ENCODE results near the gene GRWD1. TPM values are rescaled to one million over a fixed set of nuclear protein-coding genes. Genes with fewer than 3 reads are reported as not detected.

Gene GRWD1
- polyA plus RNA-seq, 2 of the 4 experiments (the other 2 are of a cell fraction): 48.1 to 87.0 TPM

DNA sequence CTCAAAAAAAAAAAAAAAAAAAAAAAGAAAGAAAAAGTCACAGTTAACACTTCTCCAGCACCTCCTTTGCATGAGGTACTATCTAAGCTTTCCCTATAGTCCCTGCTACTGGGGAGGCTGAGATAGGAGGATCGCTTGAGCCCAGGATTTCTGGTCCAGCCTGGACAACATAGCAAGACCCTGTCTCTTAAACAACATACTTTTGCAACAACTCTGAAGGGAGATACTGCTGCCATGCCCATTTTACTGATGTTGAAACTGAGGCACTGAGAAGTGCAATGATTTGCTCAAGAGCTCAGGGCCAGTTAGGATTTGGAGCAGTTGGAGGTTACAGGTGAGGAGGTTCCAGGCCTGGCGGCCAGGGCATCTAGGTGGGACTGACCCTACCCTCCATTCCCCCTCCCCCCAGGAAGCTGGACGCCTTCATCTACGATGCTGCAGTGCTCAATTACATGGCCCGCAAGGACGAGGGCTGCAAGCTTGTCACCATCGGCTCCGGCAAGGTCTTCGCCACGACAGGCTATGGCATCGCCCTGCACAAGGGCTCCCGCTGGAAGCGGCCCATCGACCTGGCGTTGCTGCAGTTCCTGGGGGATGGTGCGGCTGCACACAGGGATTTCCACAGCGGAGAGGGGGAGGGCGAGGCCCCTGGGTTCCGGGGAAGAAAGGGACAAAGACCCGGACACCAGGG is 4.3 kb upstream of the GRWD1 start:
- no peak for TF ChIP-seq ESRRA (IDR thresholded peaks at IDR 0.05; ENCODE audit: borderline replicate concordance, low read length)
- TF ChIP-seq, protein P1, sequence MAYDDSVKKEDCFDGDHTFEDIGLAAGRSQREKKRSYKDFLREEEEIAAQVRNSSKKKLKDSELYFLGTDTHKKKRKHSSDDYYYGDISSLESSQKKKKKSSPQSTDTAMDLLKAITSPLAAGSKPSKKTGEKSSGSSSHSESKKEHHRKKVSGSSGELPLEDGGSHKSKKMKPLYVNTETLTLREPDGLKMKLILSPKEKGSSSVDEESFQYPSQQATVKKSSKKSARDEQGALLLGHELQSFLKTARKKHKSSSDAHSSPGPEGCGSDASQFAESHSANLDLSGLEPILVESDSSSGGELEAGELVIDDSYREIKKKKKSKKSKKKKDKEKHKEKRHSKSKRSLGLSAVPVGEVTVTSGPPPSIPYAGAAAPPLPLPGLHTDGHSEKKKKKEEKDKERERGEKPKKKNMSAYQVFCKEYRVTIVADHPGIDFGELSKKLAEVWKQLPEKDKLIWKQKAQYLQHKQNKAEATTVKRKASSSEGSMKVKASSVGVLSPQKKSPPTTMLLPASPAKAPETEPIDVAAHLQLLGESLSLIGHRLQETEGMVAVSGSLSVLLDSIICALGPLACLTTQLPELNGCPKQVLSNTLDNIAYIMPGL (CRISPR knock-in tag; IDR thresholded peaks at IDR 0.05; ENCODE audit: borderline replicate concordance): no peak
- TF ChIP-seq KDM1A (IDR thresholded peaks at IDR 0.05; ENCODE audit: low read depth): peak; percentile 91; the same call in 1 of the 2 replicates
- TF ChIP-seq TFCP2L1 (CRISPR knock-in tag; IDR thresholded peaks at IDR 0.05): no peak
- no peak for TF ChIP-seq RAD21 (conservative IDR thresholded peaks at IDR 0.05 in 1 of 2, IDR thresholded peaks at IDR 0.05 in 1 of 2)
- TF ChIP-seq SREBF2 (IDR thresholded peaks at IDR 0.05): no peak
- TF ChIP-seq HDAC2 (IDR thresholded peaks at IDR 0.05): 0 out of 2 replicates have a peak, but pooled peaks have one; percentile 50
- TF ChIP-seq HOXB13 (CRISPR knock-in tag; IDR thresholded peaks at IDR 0.05; ENCODE audit: low read depth): no peak
- TF ChIP-seq PHF8 (IDR thresholded peaks at IDR 0.05; ENCODE audit: borderline replicate concordance, low read depth): no peak
- no peak overlapping the region for H3K27ac ChIP-seq
- H3K9me3 ChIP-seq: no peaks in the 10 kb centered on the region
- POLR2A ChIA-PET: no interaction called here
- FAIRE-seq (no peak), ATAC-seq (no peak), DNase-seq (ENCODE audit: low read depth in 1 of 2, low spot score in 1 of 2) (no peak)
- no peak overlapping the region for H3K4me3 ChIP-seq
- WGBS (ENCODE audit: missing lambda C conversion rate): 92% methylated on average over 18 of the region's 20 CpGs
- CTCF ChIA-PET: interaction anchor here (0.8 to 1.7 kb wide), 8 partner anchors 10 to 168 kb away, joined by 3 to 6 read pairs (median 4); partner anchors contain the start of genes GRIN2D and KDELR1
- no peak overlapping the region for H3K4me2 ChIP-seq
- peaks cover 11% of the 10 kb centered on the region for H3K4me1 ChIP-seq

DNA sequence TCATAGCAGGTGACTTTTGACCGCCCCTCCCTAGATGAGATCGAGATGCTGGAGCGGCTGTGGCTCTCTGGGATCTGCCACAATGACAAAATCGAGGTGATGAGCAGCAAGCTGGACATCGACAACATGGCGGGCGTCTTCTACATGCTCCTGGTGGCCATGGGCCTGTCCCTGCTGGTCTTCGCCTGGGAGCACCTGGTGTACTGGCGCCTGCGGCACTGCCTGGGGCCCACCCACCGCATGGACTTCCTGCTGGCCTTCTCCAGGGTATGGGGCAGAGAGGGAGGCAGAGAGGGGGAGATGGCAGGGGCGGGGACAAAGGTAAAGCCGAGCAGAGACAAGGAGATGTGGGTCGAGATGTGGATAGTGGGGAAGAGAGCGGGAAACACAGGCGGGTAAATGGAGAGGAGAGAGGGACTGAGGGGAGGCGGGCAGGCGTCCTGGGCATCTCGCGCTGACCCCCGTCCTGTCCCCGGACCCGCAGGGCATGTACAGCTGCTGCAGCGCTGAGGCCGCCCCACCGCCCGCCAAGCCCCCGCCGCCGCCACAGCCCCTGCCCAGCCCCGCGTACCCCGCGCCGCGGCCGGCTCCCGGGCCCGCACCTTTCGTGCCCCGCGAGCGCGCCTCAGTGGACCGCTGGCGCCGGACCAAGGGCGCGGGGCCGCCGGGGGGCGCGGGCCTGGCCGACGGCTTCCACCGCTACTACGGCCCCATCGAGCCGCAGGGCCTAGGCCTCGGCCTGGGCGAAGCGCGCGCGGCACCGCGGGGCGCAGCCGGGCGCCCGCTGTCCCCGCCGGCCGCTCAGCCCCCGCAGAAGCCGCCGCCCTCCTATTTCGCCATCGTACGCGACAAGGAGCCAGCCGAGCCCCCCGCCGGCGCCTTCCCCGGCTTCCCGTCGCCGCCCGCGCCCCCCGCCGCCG is 3.4 kb upstream of the GRWD1 start:
- 96% methylated on average over 78 of the region's 94 CpGs for WGBS (ENCODE audit: missing lambda C conversion rate)
- Histone ChIP-seq H3K4me2 (no peak overlapping the region), H3K9me3 (no peaks in the 10 kb centered on the region), H3K4me3 (no peak overlapping the region), H3K27ac (no peak overlapping the region), H3K4me1 (peaks cover 20% of the 10 kb centered on the region)
- ChIA-PET POLR2A (no interaction called here), CTCF (interaction anchor here (1.0 to 3.0 kb wide), 5 partner anchors 14 to 167 kb away, joined by 3 to 10 read pairs (median 5); partner anchors contain the start of gene KDELR1)
- ATAC-seq: no peak
- no peak for FAIRE-seq
- TF ChIP-seq NFE2L2 (conservative IDR thresholded peaks at IDR 0.05; ENCODE audit: low read length) (no peak), TFCP2L1 (CRISPR knock-in tag; IDR thresholded peaks at IDR 0.05) (no peak), CBX8 (IDR thresholded peaks at IDR 0.05) (no peak), ATOH8 (CRISPR knock-in tag; IDR thresholded peaks at IDR 0.05; ENCODE audit: low read depth) (no peak), EHMT2 (IDR thresholded peaks at IDR 0.05; ENCODE audit: low read depth) (no peak), RFX5 (IDR thresholded peaks at IDR 0.05) (no peak)
- no peak for DNase-seq (ENCODE audit: low read depth in 1 of 2, low spot score in 1 of 2)

DNA sequence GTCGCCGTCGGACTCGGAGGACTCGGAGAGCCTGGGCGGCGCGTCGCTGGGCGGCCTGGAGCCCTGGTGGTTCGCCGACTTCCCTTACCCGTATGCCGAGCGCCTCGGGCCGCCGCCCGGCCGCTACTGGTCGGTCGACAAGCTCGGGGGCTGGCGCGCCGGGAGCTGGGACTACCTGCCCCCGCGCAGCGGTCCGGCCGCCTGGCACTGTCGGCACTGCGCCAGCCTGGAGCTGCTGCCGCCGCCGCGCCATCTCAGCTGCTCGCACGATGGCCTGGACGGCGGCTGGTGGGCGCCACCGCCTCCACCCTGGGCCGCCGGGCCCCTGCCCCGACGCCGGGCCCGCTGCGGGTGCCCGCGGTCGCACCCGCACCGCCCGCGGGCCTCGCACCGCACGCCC is 2.5 kb upstream of the GRWD1 start:
- H3K4me1 ChIP-seq: peaks cover 23% of the 10 kb centered on the region
- no peak for TF ChIP-seq MAFK (IDR thresholded peaks at IDR 0.05; ENCODE audit: partially characterized antibody)
- FAIRE-seq (no peak), DNase-seq (ENCODE audit: low read depth in 1 of 2, low spot score in 1 of 2) (no peak), ATAC-seq (no peak)
- ChIA-PET CTCF (interaction anchor here (0.8 to 4.6 kb wide), 4 partner anchors 8 to 141 kb away, joined by 5 to 30 read pairs (median 16); no protein-coding TSS in a partner anchor), POLR2A (no interaction called here)
- WGBS (ENCODE audit: missing lambda C conversion rate): 97% methylated on average over 41 of the region's 60 CpGs
- no peak overlapping the region for H3K4me3 ChIP-seq
- no peaks in the 10 kb centered on the region for H3K9me3 ChIP-seq
- H3K4me2 ChIP-seq: no peak overlapping the region
- H3K27ac ChIP-seq: no peak overlapping the region
